ENCODE results near the gene ZNF836.
A peak's percentile ranks its signal among the peaks of the same experiment; 100 is the strongest.

Gene ZNF836

GRCh38 chr19:52148256-52148655 lies 23.2 kb downstream of the ZNF836 start:
- H3K4me3 Mint-ChIP-seq, result no peak overlapping the region
- DNase-seq (ENCODE audit: low spot score), result no peak
- H3K9me3 Mint-ChIP-seq, result peaks cover 53% of the 10 kb centered on the region
- peaks cover 6% of the 10 kb centered on the region for H3K36me3 Mint-ChIP-seq (ENCODE audit: low read depth)
- H3K4me1 Mint-ChIP-seq (ENCODE audit: low read depth), result no peaks in the 10 kb centered on the region
- no peaks in the 10 kb centered on the region for H3K27me3 Mint-ChIP-seq (ENCODE audit: low read depth)
- no peak overlapping the region for H3K27ac Mint-ChIP-seq

DNA sequence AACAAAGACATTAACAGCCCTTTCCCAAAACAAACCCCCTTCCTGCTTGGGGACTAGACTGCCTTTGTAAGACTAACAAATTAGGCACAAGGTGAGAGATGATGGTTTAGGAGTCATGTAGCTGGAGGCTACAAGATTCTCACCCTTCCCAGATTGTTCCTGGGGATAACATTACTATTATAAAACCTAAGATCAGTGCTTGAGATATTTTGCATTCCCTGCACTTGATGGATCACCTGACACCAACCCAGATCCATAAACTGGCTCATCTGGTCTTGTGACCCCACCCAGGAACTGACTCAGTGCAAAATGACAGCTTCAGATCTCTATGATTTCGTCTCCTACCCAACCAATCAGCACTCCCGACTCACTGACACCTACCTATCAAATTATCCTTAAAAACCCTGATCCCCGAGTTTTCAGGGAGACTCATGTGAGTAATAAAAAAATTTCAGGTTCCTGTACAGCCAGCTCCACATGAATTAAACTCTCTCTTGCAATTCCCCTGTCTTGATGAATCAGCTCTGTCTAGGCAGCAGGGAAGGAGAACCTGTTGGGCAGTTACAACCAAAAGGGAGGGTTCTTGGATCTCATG lies 29.3 kb downstream of the ZNF836 start:
- peaks cover 19% of the 10 kb centered on the region for H3K36me3 Mint-ChIP-seq (ENCODE audit: low read depth)
- no peaks in the 10 kb centered on the region for H3K27me3 Mint-ChIP-seq (ENCODE audit: low read depth)
- H3K4me3 Mint-ChIP-seq, result no peak overlapping the region
- no peak for DNase-seq (ENCODE audit: low spot score)
- no peak overlapping the region for H3K27ac Mint-ChIP-seq
- H3K4me1 Mint-ChIP-seq (ENCODE audit: low read depth), result peaks cover 19% of the 10 kb centered on the region
- H3K9me3 Mint-ChIP-seq, result peaks cover 48% of the 10 kb centered on the region

- Mint-ChIP-seq H3K4me1 (ENCODE audit: low read depth) (peaks cover 19% of the 10 kb centered on the region), H3K9me3 (peaks cover 45% of the 10 kb centered on the region), H3K4me3 (no peak overlapping the region), H3K36me3 (ENCODE audit: low read depth) (peaks cover 26% of the 10 kb centered on the region), H3K27me3 (ENCODE audit: low read depth) (no peaks in the 10 kb centered on the region), H3K27ac (no peak overlapping the region)
- no peak for DNase-seq (ENCODE audit: low spot score)
Measured at GRCh38 chr19:52141203-52141602, 30.2 kb downstream of the ZNF836 start.

- Mint-ChIP-seq H3K27me3 (ENCODE audit: low read depth) (no peaks in the 10 kb centered on the region), H3K4me3 (peak overlapping the region; percentile 97), H3K4me1 (ENCODE audit: low read depth) (peaks cover 19% of the 10 kb centered on the region), H3K27ac (peak overlapping the region; percentile 91), H3K36me3 (ENCODE audit: low read depth) (peaks cover 30% of the 10 kb centered on the region), H3K9me3 (peaks cover 49% of the 10 kb centered on the region)
- DNase-seq (ENCODE audit: low spot score), result peak; percentile 92
Measured at GRCh38 chr19:52140032-52140710, 31.2 kb downstream of the ZNF836 start.

- H3K4me1 Mint-ChIP-seq (ENCODE audit: low read depth), result peaks cover 19% of the 10 kb centered on the region
- peak within 1 kb of the TSS; percentile 91 for H3K27ac Mint-ChIP-seq
- peak; percentile 76 for DNase-seq (ENCODE audit: low spot score)
- peaks cover 36% of the 10 kb centered on the region for H3K36me3 Mint-ChIP-seq (ENCODE audit: low read depth)
- peak within 1 kb of the TSS; percentile 97 for H3K4me3 Mint-ChIP-seq
- H3K27me3 Mint-ChIP-seq (ENCODE audit: low read depth), result no peaks in the 10 kb centered on the region
- H3K9me3 Mint-ChIP-seq, result peaks cover 50% of the 10 kb centered on the region
Measured at GRCh38 chr19:52139252-52140031, 32.0 kb downstream of the ZNF836 start, which contains the start of gene ZNF616. ZNF616 (minus strand) TSS chr19:52139938; CDS start chr19:52130512, 9,426 bp downstream.

DNA sequence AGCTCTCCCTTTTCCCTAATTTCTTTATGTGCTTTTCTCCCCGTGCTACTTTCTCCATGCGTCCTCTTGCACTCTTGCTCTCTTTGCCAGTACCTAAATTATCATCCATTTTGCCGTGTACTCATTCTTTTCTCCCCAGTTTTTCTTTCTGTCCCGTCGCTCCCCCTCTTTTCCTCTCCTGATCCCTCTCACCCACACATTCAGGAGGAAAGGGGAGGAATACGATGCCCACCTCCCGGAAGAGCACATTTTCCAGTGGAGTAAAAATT lies 32.5 kb downstream of the ZNF836 start:
- Mint-ChIP-seq H3K36me3 (ENCODE audit: low read depth) (peaks cover 41% of the 10 kb centered on the region), H3K9me3 (peaks cover 54% of the 10 kb centered on the region), H3K4me3 (peak overlapping the region; percentile 97), H3K27me3 (ENCODE audit: low read depth) (no peaks in the 10 kb centered on the region), H3K4me1 (ENCODE audit: low read depth) (peaks cover 19% of the 10 kb centered on the region), H3K27ac (peak overlapping the region; percentile 91)
- no peak for DNase-seq (ENCODE audit: low spot score)

GRCh38 chr19:52138278-52138982 lies 33.0 kb downstream of the ZNF836 start:
- Mint-ChIP-seq H3K4me1 (ENCODE audit: low read depth) (peaks cover 19% of the 10 kb centered on the region), H3K27ac (peak overlapping the region; percentile 91), H3K9me3 (peaks cover 57% of the 10 kb centered on the region), H3K27me3 (ENCODE audit: low read depth) (no peaks in the 10 kb centered on the region), H3K4me3 (peak overlapping the region; percentile 97), H3K36me3 (ENCODE audit: low read depth) (peaks cover 43% of the 10 kb centered on the region)
- DNase-seq (ENCODE audit: low spot score), result peak; percentile 5

GRCh38 chr19:52120286-52120685 lies 51.1 kb downstream of the ZNF836 start:
- no peak overlapping the region for H3K4me3 Mint-ChIP-seq
- no peak overlapping the region for H3K27ac Mint-ChIP-seq
- no peak for DNase-seq (ENCODE audit: low spot score)
- H3K4me1 Mint-ChIP-seq (ENCODE audit: low read depth), result no peaks in the 10 kb centered on the region
- peaks cover 82% of the 10 kb centered on the region for H3K36me3 Mint-ChIP-seq (ENCODE audit: low read depth)
- no peaks in the 10 kb centered on the region for H3K27me3 Mint-ChIP-seq (ENCODE audit: low read depth)
- H3K9me3 Mint-ChIP-seq, result peaks cover 76% of the 10 kb centered on the region

DNA sequence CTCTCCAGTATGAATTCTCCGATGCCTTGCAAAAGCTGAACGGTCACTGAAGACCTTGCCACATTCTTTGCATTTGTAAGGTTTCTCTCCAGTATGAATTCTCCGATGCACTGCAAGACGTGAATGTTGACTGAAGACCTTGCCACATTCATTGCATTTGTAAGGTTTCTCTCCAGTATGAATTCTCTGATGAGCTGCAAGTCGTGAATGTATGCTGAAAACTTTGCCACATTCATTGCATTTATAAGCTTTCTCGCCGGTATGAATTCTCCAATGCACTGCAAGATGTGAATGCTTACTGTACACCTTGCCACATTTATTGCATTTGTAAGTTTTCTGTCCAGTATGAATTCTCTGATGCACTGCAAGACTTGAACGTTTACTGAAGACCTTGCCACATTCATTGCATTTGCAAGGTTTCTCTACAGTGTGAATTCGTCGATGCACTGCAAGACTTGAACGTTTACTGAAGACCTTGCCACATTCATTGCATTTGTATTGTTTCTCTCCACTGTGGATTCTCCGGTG lies 55.8 kb downstream of the ZNF836 start:
- Mint-ChIP-seq H3K36me3 (ENCODE audit: low read depth) (peaks cover 52% of the 10 kb centered on the region), H3K27ac (no peak overlapping the region), H3K4me3 (no peak overlapping the region), H3K27me3 (ENCODE audit: low read depth) (no peaks in the 10 kb centered on the region), H3K4me1 (ENCODE audit: low read depth) (no peaks in the 10 kb centered on the region), H3K9me3 (peaks cover 89% of the 10 kb centered on the region)
- no peak for DNase-seq (ENCODE audit: low spot score)

DNA sequence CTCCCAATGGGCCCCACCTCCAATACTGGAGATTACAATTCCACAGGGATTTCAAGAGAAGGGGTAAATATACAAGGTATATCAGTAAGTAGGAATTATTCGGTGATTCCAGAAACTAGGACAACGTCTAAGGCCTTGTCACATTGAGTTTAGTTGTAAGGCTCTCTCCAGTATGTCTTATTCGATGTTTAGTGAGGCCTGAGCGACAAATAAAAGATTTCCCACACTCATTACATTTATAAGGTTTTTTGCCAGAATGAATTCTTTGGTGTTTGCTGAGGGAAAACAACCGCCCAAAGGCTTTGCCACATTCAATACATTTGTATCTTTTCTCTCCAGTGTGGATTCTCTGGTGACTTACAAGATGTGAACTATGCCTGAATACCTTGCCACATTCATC lies 56.7 kb downstream of the ZNF836 start:
- no peak overlapping the region for H3K27ac Mint-ChIP-seq
- peaks cover 44% of the 10 kb centered on the region for H3K36me3 Mint-ChIP-seq (ENCODE audit: low read depth)
- DNase-seq (ENCODE audit: low spot score), result no peak
- H3K9me3 Mint-ChIP-seq, result peaks cover 89% of the 10 kb centered on the region
- no peaks in the 10 kb centered on the region for H3K4me1 Mint-ChIP-seq (ENCODE audit: low read depth)
- H3K4me3 Mint-ChIP-seq, result no peak overlapping the region
- H3K27me3 Mint-ChIP-seq (ENCODE audit: low read depth), result no peaks in the 10 kb centered on the region

DNA sequence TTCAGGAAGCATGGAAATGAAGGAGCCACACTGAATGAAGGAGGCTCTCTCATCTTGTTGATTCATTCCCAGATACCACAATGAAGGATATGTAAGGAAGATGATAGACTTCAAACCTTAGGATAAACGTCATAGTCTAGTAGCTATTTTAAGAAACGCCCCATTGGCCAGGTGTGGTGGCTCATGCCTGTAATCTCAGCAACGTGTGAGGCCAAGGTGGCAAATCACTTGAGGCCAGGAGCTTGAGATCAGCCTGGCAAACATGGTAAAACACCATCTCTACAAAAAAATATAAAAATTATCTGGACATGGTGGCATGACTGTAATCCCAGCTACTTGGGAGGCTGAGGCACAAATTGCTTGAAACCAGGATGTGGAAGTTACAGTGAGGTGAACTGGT lies 58.8 kb downstream of the ZNF836 start:
- H3K27me3 Mint-ChIP-seq (ENCODE audit: low read depth), result no peaks in the 10 kb centered on the region
- no peak overlapping the region for H3K27ac Mint-ChIP-seq
- no peak overlapping the region for H3K4me3 Mint-ChIP-seq
- peaks cover 85% of the 10 kb centered on the region for H3K9me3 Mint-ChIP-seq
- peaks cover 30% of the 10 kb centered on the region for H3K36me3 Mint-ChIP-seq (ENCODE audit: low read depth)
- no peaks in the 10 kb centered on the region for H3K4me1 Mint-ChIP-seq (ENCODE audit: low read depth)
- no peak for DNase-seq (ENCODE audit: low spot score)

GRCh38 chr19:52110780-52111179 lies 60.6 kb downstream of the ZNF836 start:
- Mint-ChIP-seq H3K36me3 (ENCODE audit: low read depth) (peaks cover 15% of the 10 kb centered on the region), H3K27me3 (ENCODE audit: low read depth) (no peaks in the 10 kb centered on the region), H3K27ac (no peak overlapping the region), H3K4me3 (no peak overlapping the region), H3K9me3 (peaks cover 80% of the 10 kb centered on the region), H3K4me1 (ENCODE audit: low read depth) (no peaks in the 10 kb centered on the region)
- no peak for DNase-seq (ENCODE audit: low spot score)
